Psoas muscle (tissue), 8 donors: ENCODE results near the gene ACACB. TPM values are rescaled to one million over a fixed set of nuclear protein-coding genes. Genes with fewer than 3 reads are reported as not detected.

Experiments
- ATAC-seq, 4 donors: fragments of 200-7000 bp; cut with Tn5 transposase; one replicate each; pipeline ENCODE4 v1.9.1; 2020; ENCODE audit warnings: moderate library complexity in 3 of 4, mild to moderate bottlenecking in 2 of 4
- DNase-seq, 2 donors: peaks; one replicate each; pipeline ENCODE4 v3.0.0-alpha.2; 2020
- H3K27ac ChIP-seq: fragments of 200-600 bp; one replicate; pipeline ENCODE4 v1.8.0; 2022
- H3K27me3 ChIP-seq, 3 donors: fragments of 200-600 bp in 1 of 3; one replicate each; pipeline versions ENCODE4 v1.6.1 to v1.8.0; 2013 to 2022; ENCODE audit warnings: low read length in 2 of 3, mild to moderate bottlenecking in 2 of 3, moderate library complexity in 1 of 3; ENCODE audit not compliant: insufficient read depth in 3 of 3
- H3K36me3 ChIP-seq, 2 donors: fragments of 200-600 bp in 1 of 2; one replicate each; pipeline versions ENCODE4 v1.6.1 to v1.8.0; 2013 to 2022; ENCODE audit warnings: low read depth in 1 of 2, mild to moderate bottlenecking in 1 of 2, moderate library complexity in 1 of 2; ENCODE audit not compliant: insufficient read depth in 1 of 2
- H3K4me1 ChIP-seq: fragments of 200-600 bp; one replicate; pipeline ENCODE4 v1.8.0; 2022
- H3K4me3 ChIP-seq: fragments of 200-600 bp; one replicate; pipeline ENCODE4 v1.8.0; 2022; ENCODE audit warnings: mild to moderate bottlenecking
- H3K9me3 ChIP-seq: fragments of 200-600 bp; one replicate; pipeline ENCODE4 v1.8.0; 2022
- CTCF ChIP-seq: fragments of 200-600 bp; IDR thresholded peaks from one replicate; pipeline ENCODE4 v1.8.0; 2022; ENCODE audit warnings: antibody characterized with exemption
- WGBS, 3 donors: extraction: QIAGEN DNeasy Blood & Tissue Kit; methylation state at CpG; one replicate each; pipeline versions ENCODE4 v1.1.6 to v1.1.7; 2013; 5-methylcytosine and 5-hydroxymethylcytosine counted together
- intact Hi-C, 2 donors: fragments of 100-400 bp; cut with DNase I; formaldehyde crosslinking; loops; one replicate each; pipeline versions ENCODE4 v1.11.0 to v1.14.2; 2022
- polyA plus RNA-seq, 3 donors: library from polyadenylated mRNA; stranded (reverse); fragments of 200-250 nt; gene quantifications; one replicate each; pipeline ENCODE4 v1.2.3, GENCODE V29; 2013
- total RNA-seq, 4 donors: library from RNA; stranded (reverse); fragmentation: NEBNext Ultra II Directional in 2 of 4; extraction: Animal tissue kit (Norgen Biotek cat#: 25700) in 2 of 4; gene quantifications; one replicate each; pipeline versions ENCODE4 v1.2.1 to v1.2.4, GENCODE V29; 2021 to 2023
- donor health status: healthy with polysubstance abuse.
- donor health status: DM: no; HTN: no; CAD: no; lungs with moderate emphysema.
- donor health status: Bipolar disorder and iron deficiency.
- donor health status: healthy.
- donor health status: DM: yes; HTN: yes; CAD: no.
- donor health status: DM: no; HTN: no; CAD: no.
- donor health status: DM: no; HTN: no; CAD: no.
- donor health status: DM: yes; HTN: yes; CAD: no.

ACACB gene
- total and polyA plus RNA-seq, 7 donors: 27.0 to 503 (median 246) TPM

- H3K27me3 ChIP-seq: no peaks in the 10 kb centered on the region
- ATAC-seq (peak; percentile 45 to 66 (median 52)), DNase-seq (peak; percentile 74 to 85)
- no peak for TF ChIP-seq CTCF
- peaks cover 0 to 25% of the 10 kb centered on the region in 2 donors for H3K36me3 ChIP-seq
- H3K27ac ChIP-seq: peak overlapping the region; percentile 94
- 0 to 1% (median 0%) methylated on average over 29 to 32 of the region's 32 CpGs for WGBS, 3 donors
- intact Hi-C loops: loop anchor here (10.0 kb wide), 2 partner anchors 243 to 433 kb away; partner anchors contain the start of gene SSH1 (in 1 of the 2)
- H3K4me1 ChIP-seq: peaks cover 16% of the 10 kb centered on the region
- H3K9me3 ChIP-seq: no peaks in the 10 kb centered on the region
- peak overlapping the region; percentile 84 for H3K4me3 ChIP-seq
These were observed 18.2 kb upstream of the ACACB start for GRCh38 chr12:109098183-109098604.

DNA sequence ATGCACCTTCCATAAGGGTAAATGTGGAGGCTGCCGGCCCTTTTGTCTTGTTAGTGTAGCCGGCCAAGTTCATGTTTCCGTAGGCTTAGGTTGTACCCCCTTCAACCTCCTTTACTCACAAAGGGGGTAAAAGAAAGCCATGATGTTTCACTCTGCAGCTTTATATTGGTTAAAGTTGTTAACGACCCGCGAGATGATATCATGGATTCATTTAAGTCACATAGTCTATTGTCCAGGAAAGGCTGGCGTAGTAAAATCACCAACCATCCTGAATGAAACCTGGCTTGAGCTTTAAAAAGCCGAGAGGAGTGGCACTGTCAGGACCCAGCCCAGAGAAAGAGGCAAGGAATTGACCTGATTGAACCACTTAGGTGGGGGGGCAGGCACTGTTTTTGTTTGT lies 17.7 kb upstream of the ACACB start:
- Histone ChIP-seq H3K27ac (peak overlapping the region; percentile 94), H3K27me3 (no peaks in the 10 kb centered on the region), H3K36me3 (peaks cover 0 to 29% of the 10 kb centered on the region in 2 donors), H3K4me1 (peaks cover 16% of the 10 kb centered on the region), H3K4me3 (peak overlapping the region; percentile 84), H3K9me3 (no peaks in the 10 kb centered on the region)
- WGBS, 3 donors: 2 to 3% (median 3%) methylated on average over 8 of the region's 8 CpGs
- no peak for TF ChIP-seq CTCF
- DNase-seq (no peak), ATAC-seq (peak in 1 of 4 donors; percentile 15)
- intact Hi-C loops: loop anchor here (10.0 kb wide), 2 partner anchors 244 to 434 kb away; partner anchors contain the start of gene SSH1 (in 1 of the 2)

DNA sequence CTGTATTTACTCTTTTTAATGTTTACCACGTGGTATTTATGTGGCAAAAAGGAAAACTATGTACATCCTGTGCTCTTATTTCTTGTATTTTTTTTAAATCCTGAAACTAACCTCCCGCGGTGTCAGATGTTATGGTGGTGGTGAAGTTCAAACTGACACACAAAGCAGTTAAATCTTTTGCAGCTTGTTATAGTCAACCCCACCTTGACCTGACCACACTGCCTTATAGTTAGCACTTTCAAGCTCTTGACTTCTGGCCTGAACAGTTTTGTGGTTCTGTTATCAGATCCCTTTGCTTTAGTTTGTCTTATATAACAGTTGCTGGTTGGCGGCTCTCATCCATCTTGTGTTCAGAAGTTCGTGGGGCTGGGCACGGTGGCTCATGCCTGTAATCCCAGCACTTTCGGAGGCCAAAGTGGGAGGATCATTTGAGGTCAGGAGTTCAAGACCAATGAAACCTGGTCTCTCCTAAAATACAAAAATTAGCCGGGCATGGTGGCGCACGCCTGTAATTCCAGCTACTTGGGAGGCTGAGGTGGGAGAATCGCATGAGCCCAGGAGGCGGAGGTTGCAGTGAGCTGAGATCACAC lies 16.9 kb upstream of the ACACB start:
- Histone ChIP-seq H3K9me3 (no peaks in the 10 kb centered on the region), H3K36me3 (peaks cover 0 to 38% of the 10 kb centered on the region in 2 donors), H3K4me3 (peak overlapping the region; percentile 84), H3K27me3 (no peaks in the 10 kb centered on the region), H3K4me1 (peaks cover 16% of the 10 kb centered on the region), H3K27ac (peak overlapping the region; percentile 94)
- no peak for DNase-seq
- WGBS, 3 donors: 63 to 78% (median 68%) methylated on average over 12 of the region's 12 CpGs
- no peak for ATAC-seq
- intact Hi-C loops: loop anchor here (10.0 kb wide), 2 partner anchors 245 to 435 kb away; partner anchors contain the start of gene SSH1 (in 1 of the 2)
- no peak for TF ChIP-seq CTCF

GRCh38 chr12:109100741-109101140 lies 15.6 kb upstream of the ACACB start:
- intact Hi-C loops: no loop called here
- 87 to 98% (median 90%) methylated on average over 4 of the region's 4 CpGs for WGBS, 3 donors
- no peak for ATAC-seq

More at GRCh38 chr12:109100741-109101140, 15.6 kb upstream of the ACACB start:
- Histone ChIP-seq H3K27me3 (no peaks in the 10 kb centered on the region), H3K4me3 (no peak overlapping the region), H3K9me3 (no peaks in the 10 kb centered on the region), H3K27ac (no peak overlapping the region), H3K36me3 (peaks cover 0 to 50% of the 10 kb centered on the region in 2 donors), H3K4me1 (peaks cover 16% of the 10 kb centered on the region)
- no peak for TF ChIP-seq CTCF
- no peak for DNase-seq
